ENCODE results near the gene DRD3. TPM values are rescaled to one million over a fixed set of nuclear protein-coding genes. Genes with fewer than 3 reads are reported as not detected.

DRD3 gene
- total RNA-seq, 1 experiment from 2014 or later: not detected

DNA sequence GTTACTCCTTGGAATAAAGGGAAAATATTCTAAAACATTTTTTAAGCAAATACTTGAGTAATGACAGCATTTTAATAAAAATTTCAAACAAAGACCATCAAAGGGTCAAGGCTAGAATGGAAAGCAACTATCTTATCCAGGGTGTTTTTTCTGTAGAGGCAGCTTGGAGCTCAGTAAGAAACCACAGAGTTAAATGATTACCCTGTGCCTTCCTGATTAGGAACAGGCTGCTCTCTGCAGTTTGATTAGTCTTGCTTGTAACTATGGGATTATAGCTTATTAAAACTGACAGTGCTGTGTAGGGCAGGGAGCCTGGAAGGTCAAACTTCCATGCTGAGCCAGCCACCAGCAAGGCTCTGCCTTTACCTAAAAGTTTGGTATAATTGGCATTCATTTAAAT, 89.2 kb downstream of the DRD3 start:
- no peak for DNase-seq
- Histone ChIP-seq H3K27me3 (ENCODE audit: control insufficient read depth, insufficient read depth, low read length) (no peaks in the 10 kb centered on the region), H3K36me3 (replicated peaks; ENCODE audit: control insufficient read depth, insufficient read depth, low read length) (peaks cover 12% of the 10 kb centered on the region), H3K4me3 (ENCODE audit: insufficient read depth, low read depth, low read length) (no peak overlapping the region)

DNA sequence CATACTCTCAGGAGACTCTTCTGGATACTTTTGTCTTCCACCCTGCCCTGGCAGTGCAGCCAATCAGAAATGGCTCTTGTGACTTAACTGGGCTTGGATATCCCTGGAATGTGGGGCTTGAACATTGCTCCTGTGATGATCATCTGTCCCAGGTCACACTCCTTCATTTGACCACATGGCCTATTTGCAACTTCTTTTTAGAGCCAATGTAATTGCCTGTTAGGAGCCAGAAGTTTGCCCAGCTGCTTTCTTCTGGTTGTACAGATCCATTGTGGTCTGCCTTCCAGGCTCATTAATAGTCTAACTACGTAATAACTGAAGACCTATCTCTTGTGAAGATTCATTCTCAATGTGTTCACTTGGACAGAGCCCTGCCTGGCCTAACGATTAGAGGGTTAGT, 92.5 kb downstream of the DRD3 start:
- H3K27me3 ChIP-seq (ENCODE audit: control insufficient read depth, insufficient read depth, low read length): no peaks in the 10 kb centered on the region
- no peak for DNase-seq
- no peak overlapping the region for H3K4me3 ChIP-seq (ENCODE audit: insufficient read depth, low read depth, low read length)
- H3K36me3 ChIP-seq (replicated peaks; ENCODE audit: control insufficient read depth, insufficient read depth, low read length): peaks cover 20% of the 10 kb centered on the region

GRCh38 chr3:114083112-114083511, 95.7 kb downstream of the DRD3 start:
- no peaks in the 10 kb centered on the region for H3K27me3 ChIP-seq (ENCODE audit: control insufficient read depth, insufficient read depth, low read length)
- DNase-seq: no peak
- no peak overlapping the region for H3K4me3 ChIP-seq (ENCODE audit: insufficient read depth, low read depth, low read length)
- peaks cover 29% of the 10 kb centered on the region for H3K36me3 ChIP-seq (replicated peaks; ENCODE audit: control insufficient read depth, insufficient read depth, low read length)

GRCh38 chr3:114081037-114081436, 97.8 kb downstream of the DRD3 start:
- Histone ChIP-seq H3K4me3 (ENCODE audit: insufficient read depth, low read depth, low read length) (no peak overlapping the region), H3K36me3 (replicated peaks; ENCODE audit: control insufficient read depth, insufficient read depth, low read length) (peaks cover 33% of the 10 kb centered on the region)
- no peak for DNase-seq

DNA sequence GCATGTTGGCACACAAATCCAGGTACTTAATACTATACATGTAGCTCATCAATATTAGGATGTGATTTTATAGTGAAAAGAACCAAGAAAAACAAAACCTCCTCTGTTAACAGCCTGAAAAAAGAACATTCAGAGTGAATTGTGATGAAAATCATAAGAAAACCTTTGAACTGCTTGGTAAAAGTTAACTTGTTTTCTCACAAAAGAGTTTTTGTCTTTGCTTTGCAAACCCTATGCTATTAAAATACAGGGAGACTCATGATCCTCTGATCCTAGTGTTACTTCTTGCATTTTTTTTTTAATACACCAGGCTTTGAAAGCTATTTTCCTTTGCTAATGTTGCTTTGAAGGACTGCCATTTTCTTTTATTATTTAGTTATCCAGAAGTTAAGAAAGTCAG, 98.7 kb downstream of the DRD3 start:
- no peak for DNase-seq
- H3K4me3 ChIP-seq (ENCODE audit: insufficient read depth, low read depth, low read length): no peak overlapping the region
- no peaks in the 10 kb centered on the region for H3K27me3 ChIP-seq (ENCODE audit: control insufficient read depth, insufficient read depth, low read length)
- H3K36me3 ChIP-seq (replicated peaks; ENCODE audit: control insufficient read depth, insufficient read depth, low read length): peaks cover 30% of the 10 kb centered on the region

More at GRCh38 chr3:114081037-114081436, 97.8 kb downstream of the DRD3 start:
- H3K27me3 ChIP-seq (ENCODE audit: control insufficient read depth, insufficient read depth, low read length): no peaks in the 10 kb centered on the region

DNA sequence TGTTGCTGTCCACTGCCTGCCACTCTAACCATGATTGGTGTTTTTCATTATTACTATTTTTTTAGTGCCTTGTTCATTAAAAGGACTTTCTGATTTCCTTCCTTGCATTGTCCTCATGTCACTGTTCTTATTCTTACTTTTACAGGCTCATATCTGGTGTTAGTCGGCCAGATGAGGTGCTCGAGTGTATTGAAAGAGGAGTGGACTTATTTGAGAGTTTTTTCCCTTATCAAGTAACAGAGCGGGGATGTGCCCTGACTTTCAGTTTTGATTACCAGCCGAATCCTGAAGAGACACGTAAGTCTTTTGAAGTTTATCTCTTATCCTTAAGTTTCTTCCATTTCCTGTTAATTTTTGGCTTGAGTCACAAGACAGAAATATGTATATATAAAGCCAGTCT, 99.1 kb downstream of the DRD3 start:
- H3K4me3 ChIP-seq (ENCODE audit: insufficient read depth, low read depth, low read length): no peak overlapping the region
- H3K27me3 ChIP-seq (ENCODE audit: control insufficient read depth, insufficient read depth, low read length): no peaks in the 10 kb centered on the region
- peaks cover 30% of the 10 kb centered on the region for H3K36me3 ChIP-seq (replicated peaks; ENCODE audit: control insufficient read depth, insufficient read depth, low read length)
- no peak for DNase-seq

- no peak for DNase-seq
- H3K4me3 ChIP-seq (ENCODE audit: insufficient read depth, low read depth, low read length): no peak overlapping the region
- peaks cover 36% of the 10 kb centered on the region for H3K36me3 ChIP-seq (replicated peaks; ENCODE audit: control insufficient read depth, insufficient read depth, low read length)
- H3K27me3 ChIP-seq (ENCODE audit: control insufficient read depth, insufficient read depth, low read length): no peaks in the 10 kb centered on the region
Measured at GRCh38 chr3:114078126-114078525, 100.7 kb downstream of the DRD3 start.

Other genes with a start within 250 kb of the DRD3 start
- gene ZDHHC23, start 231.0 kb downstream of the DRD3 start, total RNA-seq (2014; rRNA removed; shearing (Covaris generic)): 4.4 and 6.4 TPM in 2 replicates
- gene CCDC191, start 122.5 kb downstream of the DRD3 start, total RNA-seq (2014; rRNA removed; shearing (Covaris generic)): 0.80 and 2.4 TPM in 2 replicates
- 30.3 and 35.4 TPM in 2 replicates for gene QTRT2, start 122.3 kb downstream of the DRD3 start, total RNA-seq (2014; rRNA removed; shearing (Covaris generic))
- not detected in 2 replicates for gene ZNF80, start 58.5 kb upstream of the DRD3 start, total RNA-seq (2014; rRNA removed; shearing (Covaris generic))
- not detected in 2 replicates for gene TIGIT, start 115.0 kb upstream of the DRD3 start, total RNA-seq (2014; rRNA removed; shearing (Covaris generic))

All from H7 (cell line).